Heart left ventricle (tissue), 16 donors: ENCODE data around the gene OR5AU1. TPM values are rescaled to one million over a fixed set of nuclear protein-coding genes. Genes with fewer than 3 reads are reported as not detected.

Experiments used
- ATAC-seq, 4 donors: fragments of 200-7000 bp; cut with Tn5 transposase; one replicate each; pipeline ENCODE4 v1.9.1; 2020 to 2022; ENCODE audit warnings: moderate library complexity in 4 of 4, mild to moderate bottlenecking in 3 of 4, moderate number of reproducible peaks in 1 of 4
- DNase-seq, 5 donors: peaks; one replicate each; pipeline ENCODE4 v3.0.0-alpha.2; 2020
- H3K27ac ChIP-seq, 12 donors: fragments of 200-600 bp; sonication (generic) in 4 of 12; one replicate each; pipeline versions ENCODE4 v1.5.0 to v1.8.0; 2016 to 2022; ENCODE audit warnings: mild to moderate bottlenecking in 2 of 12
- H3K27me3 ChIP-seq, 9 donors: fragments of 200-600 bp; sonication (generic) in 2 of 9; one replicate each; pipeline versions ENCODE4 v1.5.1 to v1.8.0; 2016 to 2022; ENCODE audit warnings: mild to moderate bottlenecking in 3 of 9
- H3K36me3 ChIP-seq, 9 donors: fragments of 200-600 bp; sonication (generic) in 2 of 9; one replicate each; pipeline versions ENCODE4 v1.5.0 to v1.8.0; 2018 to 2022; ENCODE audit warnings: mild to moderate bottlenecking in 2 of 9
- H3K4me1 ChIP-seq, 12 donors: fragments of 200-600 bp; sonication (generic) in 4 of 12; one replicate each; pipeline versions ENCODE4 v1.5.0 to v1.8.0; 2016 to 2022; ENCODE audit warnings: mild to moderate bottlenecking in 3 of 12
- H3K4me3 ChIP-seq, 12 donors: fragments of 200-600 bp; sonication (generic) in 4 of 12; one replicate each; pipeline versions ENCODE4 v1.5.0 to v1.8.0; 2017 to 2022; ENCODE audit warnings: mild to moderate bottlenecking in 9 of 12, moderate library complexity in 4 of 12
- H3K9me3 ChIP-seq, 12 donors: fragments of 200-600 bp; sonication (generic) in 4 of 12; one replicate each; pipeline versions ENCODE4 v1.5.0 to v1.8.0; 2016 to 2022; ENCODE audit warnings: mild to moderate bottlenecking in 1 of 12
- POLR2A ChIP-seq, 2 donors: fragments of 450-650 bp; IDR thresholded peaks; one replicate each; pipeline ENCODE4 v1.6.1; 2017; ENCODE audit warnings: antibody characterized with exemption in 2 of 2, mild to moderate bottlenecking in 2 of 2, moderate library complexity in 2 of 2
- WGBS, 4 donors: extraction: QIAGEN DNeasy Blood & Tissue Kit in 2 of 4; methylation state at CpG; one replicate each; pipeline versions ENCODE4 v1.1.5 to v1.1.7; 2013 to 2018; 5-methylcytosine and 5-hydroxymethylcytosine counted together
- intact Hi-C, 10 donors: fragments of 100-400 bp; cut with DNase I; formaldehyde crosslinking; loops; one replicate each; pipeline versions ENCODE4 v1.11.1 to v1.14.2; 2022
- polyA plus RNA-seq, 2 donors: library from polyadenylated mRNA; stranded (reverse); fragments of 200-250 nt; gene quantifications; one replicate each; pipeline ENCODE4 v1.2.3, GENCODE V29; 2013
- total RNA-seq, 9 donors: library from RNA; depleted of rRNA in 2 of 9; stranded (reverse); fragments of >200 nt in 2 of 9; fragmentation: NEBNext Ultra II Directional in 3 of 9; extraction: Animal tissue kit (Norgen Biotek cat#: 25700) in 3 of 9; gene quantifications; one replicate each; pipeline versions ENCODE4 v1.1.0 to v1.2.4, GENCODE V29; 2016 to 2023
- TF ChIP-seq, protein P1 (sequence below), 12 donors: fragments of 200-600 bp; sonication (generic) in 4 of 12; IDR thresholded peaks; one replicate each; pipeline versions ENCODE4 v1.5.0 to v1.8.0; 2018 to 2022; ENCODE audit warnings: antibody characterized with exemption in 12 of 12, mild to moderate bottlenecking in 5 of 12
- donor health status: ischemic (EF 13 %, LVEDD 7.1; RV severe dilation, severe dysfunction).
- donor health status: healthy with polysubstance abuse.
- donor health status: DM: no; HTN: yes; CAD: no.
- donor health status: DM: no; HTN: no; CAD: no.
- donor health status: ischemic (EF 25% LVEDD 6.9; RV normal size, moderate dysfunction).
- donor health status: ischemic (EF 25% LVEDD 5.7; RV mildly dilated, moderate dysfunction).
- donor health status: healthy.
- donor health status: DM: yes; HTN: yes; CAD: no.
- donor health status: ischemic (EF 35%, LVEDD 5.7; RV mildly dilated, moderate dysfunction).
- donor health status: nonischemic (EF 11% LVEDD 7.7; RV severe dilation, severe dysfunction).
- donor health status: DM: yes; HTN: yes; CAD: no.
- donor health status: PGD.
- donor health status: ischemic (EF 29% LVEDD 5.4; RV normal size, mild dysfunction).
- donor health status: nonischemic (EF 23%, LVEDD 6.1; RV moderate dilation, normal function).

Gene OR5AU1
- total and polyA plus RNA-seq, 11 donors: not detected

DNA sequence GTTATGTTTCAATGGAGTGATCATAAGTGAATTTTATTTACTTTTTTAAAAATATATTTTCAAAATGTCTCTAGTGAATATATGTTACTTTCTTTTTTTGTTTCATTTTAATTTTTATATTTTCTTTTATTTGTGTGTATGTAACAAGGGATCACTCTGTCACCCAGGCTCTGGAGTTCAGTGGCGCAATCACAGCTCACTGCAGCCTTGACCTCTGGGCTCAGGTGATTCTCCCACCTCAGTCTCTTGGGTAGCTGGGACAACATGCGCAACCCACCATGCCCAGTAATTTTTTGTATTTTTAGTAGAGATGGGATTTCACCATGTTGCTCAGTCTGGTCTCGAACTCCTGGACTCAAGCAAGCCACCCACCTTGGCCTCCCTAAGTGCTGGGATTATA lies 36.9 kb downstream of the OR5AU1 start:
- Histone ChIP-seq H3K27me3 (peaks cover 0 to 9% (median 0%) of the 10 kb centered on the region in 9 donors), H3K9me3 (no peaks in the 10 kb centered on the region), H3K36me3 (no peaks in the 10 kb centered on the region), H3K4me1 (no peaks in the 10 kb centered on the region), H3K4me3 (no peak overlapping the region), H3K27ac (no peak overlapping the region)
- intact Hi-C loops: no loop called here
- no peak for ATAC-seq
- WGBS, 4 donors: 94 to 96% (median 94%) methylated on average over 3 of the region's 3 CpGs
- DNase-seq: no peak
- TF ChIP-seq, protein P1, sequence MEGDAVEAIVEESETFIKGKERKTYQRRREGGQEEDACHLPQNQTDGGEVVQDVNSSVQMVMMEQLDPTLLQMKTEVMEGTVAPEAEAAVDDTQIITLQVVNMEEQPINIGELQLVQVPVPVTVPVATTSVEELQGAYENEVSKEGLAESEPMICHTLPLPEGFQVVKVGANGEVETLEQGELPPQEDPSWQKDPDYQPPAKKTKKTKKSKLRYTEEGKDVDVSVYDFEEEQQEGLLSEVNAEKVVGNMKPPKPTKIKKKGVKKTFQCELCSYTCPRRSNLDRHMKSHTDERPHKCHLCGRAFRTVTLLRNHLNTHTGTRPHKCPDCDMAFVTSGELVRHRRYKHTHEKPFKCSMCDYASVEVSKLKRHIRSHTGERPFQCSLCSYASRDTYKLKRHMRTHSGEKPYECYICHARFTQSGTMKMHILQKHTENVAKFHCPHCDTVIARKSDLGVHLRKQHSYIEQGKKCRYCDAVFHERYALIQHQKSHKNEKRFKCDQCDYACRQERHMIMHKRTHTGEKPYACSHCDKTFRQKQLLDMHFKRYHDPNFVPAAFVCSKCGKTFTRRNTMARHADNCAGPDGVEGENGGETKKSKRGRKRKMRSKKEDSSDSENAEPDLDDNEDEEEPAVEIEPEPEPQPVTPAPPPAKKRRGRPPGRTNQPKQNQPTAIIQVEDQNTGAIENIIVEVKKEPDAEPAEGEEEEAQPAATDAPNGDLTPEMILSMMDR (IDR thresholded peaks at IDR 0.05): no peak
- no peak for TF ChIP-seq POLR2A (IDR thresholded peaks at IDR 0.05)

DNA sequence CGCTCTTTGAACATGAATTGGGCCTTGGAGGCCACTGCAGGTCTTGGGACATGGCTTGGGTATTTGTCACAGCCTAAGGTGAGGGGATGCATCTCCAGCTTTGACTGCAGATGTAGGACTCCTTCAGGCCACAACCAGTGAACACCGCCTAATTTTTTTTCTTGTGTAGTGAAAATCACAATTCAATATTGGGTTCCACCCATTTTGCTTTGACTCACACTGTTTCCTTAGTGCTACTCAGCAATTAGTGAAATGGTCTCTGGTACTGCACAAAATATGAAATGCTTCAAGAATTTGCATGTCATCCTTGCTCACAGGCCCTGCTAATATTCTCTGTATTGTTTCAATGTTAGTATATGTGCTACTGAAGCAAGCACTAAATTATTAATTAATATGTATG lies 42.5 kb downstream of the OR5AU1 start:
- ATAC-seq (no peak), DNase-seq (no peak)
- no peaks in the 10 kb centered on the region for H3K36me3 ChIP-seq
- no peaks in the 10 kb centered on the region for H3K4me1 ChIP-seq
- TF ChIP-seq, protein P1 (IDR thresholded peaks at IDR 0.05): no peak
- no peak for TF ChIP-seq POLR2A (IDR thresholded peaks at IDR 0.05)
- H3K4me3 ChIP-seq: no peak overlapping the region
- intact Hi-C loops: no loop called here
- no peaks in the 10 kb centered on the region for H3K27me3 ChIP-seq
- WGBS, 4 donors: 95 to 99% (median 97%) methylated on average over 2 of the region's 2 CpGs
- no peaks in the 10 kb centered on the region for H3K9me3 ChIP-seq
- H3K27ac ChIP-seq: no peak overlapping the region

DNA sequence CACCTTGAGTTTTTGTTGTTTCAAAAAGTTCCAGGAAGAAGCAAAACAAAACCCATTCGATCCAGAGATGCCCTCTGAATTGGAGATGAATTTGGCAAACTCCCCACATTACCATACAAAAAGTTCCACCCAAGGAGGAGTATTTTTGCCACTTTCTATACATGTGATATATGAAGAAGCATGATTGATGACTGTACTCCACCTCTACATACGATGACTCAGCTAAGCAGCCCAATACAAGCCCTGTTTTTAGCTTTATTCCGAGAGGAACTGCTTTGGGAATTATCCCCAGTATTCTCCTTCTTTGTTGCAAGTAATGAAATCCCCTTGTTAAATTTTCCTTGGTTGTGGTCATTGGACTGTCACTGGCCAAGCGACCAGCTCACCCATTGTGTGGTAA lies 43.6 kb downstream of the OR5AU1 start:
- Histone ChIP-seq H3K4me1 (peaks cover 0 to 2% (median under 1%) of the 10 kb centered on the region in 12 donors), H3K9me3 (no peaks in the 10 kb centered on the region), H3K36me3 (no peaks in the 10 kb centered on the region), H3K4me3 (no peak overlapping the region), H3K27me3 (no peaks in the 10 kb centered on the region), H3K27ac (no peak overlapping the region)
- ATAC-seq (no peak), DNase-seq (no peak)
- TF ChIP-seq POLR2A (IDR thresholded peaks at IDR 0.05): no peak
- TF ChIP-seq, protein P1 (IDR thresholded peaks at IDR 0.05): no peak
- intact Hi-C loops: no loop called here
- 84 to 90% (median 89%) methylated on average over 4 of the region's 4 CpGs for WGBS, 4 donors

DNA sequence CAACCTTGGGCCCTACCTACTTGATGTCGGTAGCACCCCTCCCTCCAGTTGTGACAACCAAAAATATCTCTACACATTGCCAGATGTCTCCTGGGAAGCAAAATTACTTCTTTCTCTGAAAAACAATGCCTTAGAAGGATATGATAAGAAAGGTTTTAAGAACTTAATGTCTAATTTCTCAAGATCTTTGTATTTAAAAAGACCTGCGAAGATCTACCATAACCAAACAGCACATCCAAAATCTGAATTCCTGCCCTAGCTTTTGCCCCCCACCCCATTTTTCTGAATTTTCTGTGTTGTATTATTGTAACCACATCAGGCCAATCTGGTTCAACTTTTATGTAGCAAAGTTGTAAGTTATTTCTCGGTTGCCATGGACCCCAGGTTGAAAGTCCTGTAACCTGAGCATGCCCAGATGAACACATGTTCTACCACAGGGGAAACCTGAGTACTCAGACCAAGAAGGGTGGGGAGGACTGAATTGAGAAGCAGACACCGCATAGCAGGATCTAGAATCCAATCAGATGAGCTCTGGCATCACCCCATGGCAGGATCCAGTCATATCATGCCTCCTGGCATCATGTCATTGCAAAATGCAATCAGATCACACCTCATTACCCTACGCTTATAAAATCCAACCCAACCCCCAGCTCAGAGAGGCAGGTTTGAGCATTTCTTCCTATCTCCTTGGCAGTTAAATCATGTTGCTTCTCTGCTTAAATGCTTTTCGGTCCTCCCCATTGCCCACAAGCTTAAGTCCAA lies 46.3 kb downstream of the OR5AU1 start:
- no peak overlapping the region for H3K4me3 ChIP-seq
- H3K4me1 ChIP-seq: peaks cover 0 to 29% (median 23%) of the 10 kb centered on the region in 12 donors
- no peak overlapping the region for H3K27ac ChIP-seq
- ATAC-seq: no peak
- no peaks in the 10 kb centered on the region for H3K9me3 ChIP-seq
- H3K27me3 ChIP-seq: no peaks in the 10 kb centered on the region
- intact Hi-C loops: loop anchor here (5.0 to 10.0 kb wide), 8 partner anchors 42 to 645 kb away; partner anchors contain the start of genes ANG (in 2 of the 10), RNASE4 (in 2 of the 10), PIP4P1 (in 1 of the 10) and PNP (in 1 of the 10)
- no peaks in the 10 kb centered on the region for H3K36me3 ChIP-seq
- WGBS, 4 donors: 81 to 86% (median 84%) methylated on average over 6 of the region's 6 CpGs
- TF ChIP-seq, protein P1 (IDR thresholded peaks at IDR 0.05): no peak
- no peak for TF ChIP-seq POLR2A (IDR thresholded peaks at IDR 0.05)
- no peak for DNase-seq
